GM21515 (cell line): ENCODE measurements around the gene DAP.
"Not testable (repeated sequence)": the region's sequence is repeated elsewhere in the genome, so short reads cannot be mapped to it uniquely, and the experiment has no call there.

Experiments used
- ATAC-seq: cut with Tn5 transposase; IDR thresholded peaks from one replicate; pipeline ENCODE4 v1.9.1; 2021; ENCODE audit not compliant: unreplicated experiment

The DAP gene

DNA sequence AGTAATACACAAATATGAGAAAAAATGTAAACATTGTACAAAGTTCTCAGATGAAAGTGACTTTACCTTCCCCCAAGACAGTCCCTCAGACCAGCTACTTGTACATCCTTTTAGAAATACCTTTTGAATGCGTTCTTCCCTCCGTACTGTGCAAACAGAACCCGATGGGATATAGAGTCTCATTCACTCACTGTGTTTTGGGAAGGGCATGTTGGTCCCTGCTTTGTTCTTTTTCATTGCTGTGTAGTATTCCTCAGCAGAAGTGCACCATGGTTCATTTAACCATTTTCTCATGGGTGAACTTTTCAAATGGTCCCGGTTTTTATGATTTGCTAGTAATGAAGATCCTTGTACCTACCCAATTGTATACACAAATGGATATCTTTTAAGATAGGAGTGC, 102.8 kb downstream of the DAP start:
- ATAC-seq: no peak

DNA sequence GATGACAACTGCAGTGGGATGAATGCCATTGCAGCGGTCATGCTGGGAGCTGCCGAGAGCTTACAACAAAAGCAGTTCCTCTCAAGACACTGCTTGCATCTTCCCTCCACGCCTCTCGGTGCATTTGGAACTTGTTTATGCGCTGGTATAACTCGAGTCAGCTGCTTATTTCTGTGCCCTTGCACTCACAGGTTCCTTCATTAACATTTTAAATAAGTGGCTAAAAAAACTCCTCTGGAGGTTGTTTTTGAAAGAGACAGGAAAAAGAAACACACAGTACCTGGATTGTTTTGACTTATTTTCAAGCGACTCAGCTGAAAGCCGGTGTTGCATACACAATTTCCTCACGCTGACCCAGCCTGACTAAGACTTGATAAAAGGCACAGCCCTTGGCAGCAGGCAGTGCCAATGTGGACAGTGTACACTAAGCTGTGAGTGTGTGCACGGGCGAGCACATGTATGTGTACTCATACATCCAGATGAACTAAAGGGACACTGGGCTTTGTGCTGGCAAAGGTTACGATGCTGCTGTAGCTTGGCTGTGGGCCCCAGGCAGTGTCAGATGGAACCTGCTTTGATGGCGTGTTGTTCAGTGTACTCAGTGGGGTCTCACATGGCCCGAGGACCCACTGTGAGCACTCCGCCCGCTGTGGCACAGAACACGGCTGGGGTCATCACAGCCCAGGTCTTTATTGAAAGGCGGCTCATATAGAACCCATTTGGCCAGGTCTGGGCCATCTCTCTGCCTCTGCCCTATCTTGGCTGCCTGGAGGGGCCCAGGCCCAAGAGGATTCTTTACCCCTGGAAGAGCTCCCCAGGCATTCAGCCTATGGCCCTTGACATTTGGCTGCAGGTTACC, 104.8 kb downstream of the DAP start:
- ATAC-seq: no peak

DNA sequence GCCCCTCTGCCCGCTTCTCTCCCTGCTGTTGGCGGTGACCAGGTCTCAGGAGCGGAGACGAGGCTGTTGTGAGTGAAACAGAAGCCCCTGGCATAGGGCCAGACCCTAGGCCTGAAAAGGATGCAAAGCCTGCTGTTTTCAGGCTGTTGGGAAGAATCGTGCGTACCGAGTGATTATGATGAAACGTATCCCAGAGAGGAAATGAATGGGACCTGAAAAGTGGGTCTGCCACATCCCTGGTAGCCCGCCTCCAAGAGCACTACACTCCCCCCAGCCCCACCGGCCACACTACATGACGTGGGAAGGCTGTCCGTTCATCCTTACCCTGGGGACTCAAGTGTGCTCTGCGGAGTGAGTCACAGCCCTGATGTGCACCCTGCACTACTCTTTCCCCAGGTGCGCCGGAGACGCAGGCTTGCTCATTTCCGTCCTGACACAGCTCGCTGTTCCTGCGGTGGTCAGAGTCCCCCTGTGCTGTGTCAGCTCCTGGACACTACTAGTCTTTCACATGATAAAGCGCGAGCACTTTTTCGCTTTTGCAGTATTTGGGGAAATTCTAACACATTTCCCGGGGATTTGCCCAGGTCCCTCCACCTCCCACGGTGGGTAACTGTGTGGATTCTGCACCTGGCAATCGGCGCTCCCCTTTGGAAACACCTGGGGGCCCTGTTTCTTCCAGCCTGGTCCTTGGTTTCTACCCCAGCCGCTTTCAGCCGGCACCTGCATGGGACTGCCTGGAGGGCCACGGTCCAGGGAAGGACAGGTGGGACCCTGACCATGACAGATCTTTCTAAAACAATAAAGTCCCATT, 105.7 kb downstream of the DAP start:
- peak; percentile 87 for ATAC-seq

DNA sequence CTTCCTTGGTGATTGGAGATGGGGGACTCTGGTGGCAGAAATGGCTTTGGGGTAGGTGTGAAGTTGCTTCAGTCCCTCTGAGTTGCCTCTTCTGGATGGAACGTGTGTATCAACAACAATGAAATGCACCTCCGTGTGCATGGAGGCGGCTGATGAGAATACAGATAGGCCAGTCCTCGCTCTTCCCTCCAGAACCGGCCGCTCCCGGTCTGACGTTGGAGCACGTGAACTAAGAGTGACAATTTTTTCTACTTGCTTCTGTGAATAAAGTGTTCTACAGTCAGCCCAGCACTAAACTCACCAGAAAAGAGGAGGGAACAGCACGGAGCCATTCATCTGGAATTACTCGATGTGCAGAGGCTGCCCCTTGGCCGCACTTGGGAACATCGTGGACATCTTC, 106.5 kb downstream of the DAP start:
- no peak for ATAC-seq

DNA sequence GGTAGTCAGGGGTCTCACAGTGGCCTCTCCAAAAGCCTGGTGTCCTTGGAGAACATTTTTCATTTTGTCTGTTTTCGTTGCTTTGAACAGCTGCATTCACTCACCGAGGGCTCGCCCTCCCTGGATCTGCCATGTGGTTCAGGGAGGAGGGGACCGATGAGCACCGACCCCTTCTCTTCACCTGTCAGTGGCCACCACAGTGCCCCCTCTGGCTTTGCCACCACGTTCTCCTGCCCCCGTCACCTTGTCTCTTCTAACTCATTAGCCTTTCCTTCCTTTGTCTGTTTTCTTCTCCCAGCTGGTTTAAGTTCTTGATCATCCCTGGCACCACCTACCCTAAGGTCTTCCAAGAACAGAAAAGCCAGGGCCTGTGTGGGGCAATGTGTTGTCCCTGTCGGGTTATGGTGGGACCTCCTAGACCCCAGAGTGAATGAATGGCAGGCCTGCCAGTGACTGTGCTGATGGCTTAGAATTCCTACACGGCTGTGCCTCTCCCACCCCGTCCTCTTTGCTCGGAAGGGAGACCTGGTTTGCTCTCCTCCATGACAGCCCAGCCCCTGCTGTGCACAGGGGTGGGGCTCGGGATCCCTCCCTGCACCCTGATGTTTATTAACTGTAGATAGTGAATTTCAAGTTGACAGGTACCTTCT, 107.2 kb downstream of the DAP start:
- ATAC-seq: no peak

DNA sequence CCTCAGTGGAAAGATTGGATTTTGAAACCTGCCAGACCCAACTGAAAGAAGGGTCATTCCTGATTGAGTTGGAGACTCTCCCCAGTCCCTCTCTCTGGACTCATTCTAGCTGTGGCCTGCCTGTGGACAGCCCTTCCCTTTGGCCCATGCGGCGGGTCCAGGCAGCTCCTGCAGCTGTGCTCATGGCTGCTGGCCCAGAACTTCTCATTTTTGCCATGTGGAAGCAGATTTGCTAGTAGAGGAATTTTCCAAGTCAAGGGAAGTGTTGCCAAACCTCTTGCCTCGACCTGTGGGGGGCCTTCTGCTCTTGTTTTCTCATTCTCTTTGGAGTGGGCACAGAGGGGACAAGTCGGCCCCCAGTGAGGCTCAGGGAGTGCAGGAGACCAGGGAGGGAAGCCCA, 108.0 kb downstream of the DAP start:
- no peak for ATAC-seq

DNA sequence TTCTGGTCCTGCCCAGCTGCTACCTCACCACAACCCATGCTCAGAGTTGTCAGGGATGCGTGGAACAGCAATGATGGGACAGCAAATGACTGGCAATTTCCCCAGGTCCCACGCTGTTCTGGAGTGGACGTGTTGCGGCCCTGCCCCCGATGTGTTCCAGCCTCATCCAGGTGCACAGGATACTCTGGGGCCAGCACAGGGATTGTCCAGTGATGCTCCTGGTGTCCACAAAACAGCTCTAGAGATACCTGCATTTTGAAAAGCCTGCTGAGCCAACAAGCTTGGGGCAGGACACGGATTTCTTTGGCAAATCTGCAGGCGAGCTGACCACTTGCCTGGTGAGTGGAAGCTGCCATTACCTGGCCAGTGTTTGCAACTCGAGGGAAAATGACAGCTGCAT, 108.4 kb downstream of the DAP start:
- ATAC-seq: no peak

DNA sequence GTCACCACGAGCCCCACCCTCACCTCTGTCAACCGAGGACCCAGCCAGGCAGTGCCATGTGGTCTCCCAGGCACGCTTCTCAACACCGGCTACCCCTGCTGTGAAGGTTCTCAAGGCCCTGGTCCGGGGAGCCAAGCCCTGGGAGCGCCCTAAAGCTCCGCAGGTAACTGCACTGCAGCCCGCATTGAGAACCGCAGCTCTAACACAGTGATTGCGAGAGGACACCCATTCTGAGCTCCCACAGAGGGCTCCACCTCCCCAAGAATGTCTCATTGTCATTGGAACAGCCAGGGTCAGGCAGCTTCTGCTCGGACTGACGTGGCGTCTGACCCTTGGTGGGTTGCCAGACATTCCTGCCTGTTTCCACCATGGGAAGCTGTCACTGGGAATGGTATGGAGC, 108.9 kb downstream of the DAP start:
- no peak for ATAC-seq

DNA sequence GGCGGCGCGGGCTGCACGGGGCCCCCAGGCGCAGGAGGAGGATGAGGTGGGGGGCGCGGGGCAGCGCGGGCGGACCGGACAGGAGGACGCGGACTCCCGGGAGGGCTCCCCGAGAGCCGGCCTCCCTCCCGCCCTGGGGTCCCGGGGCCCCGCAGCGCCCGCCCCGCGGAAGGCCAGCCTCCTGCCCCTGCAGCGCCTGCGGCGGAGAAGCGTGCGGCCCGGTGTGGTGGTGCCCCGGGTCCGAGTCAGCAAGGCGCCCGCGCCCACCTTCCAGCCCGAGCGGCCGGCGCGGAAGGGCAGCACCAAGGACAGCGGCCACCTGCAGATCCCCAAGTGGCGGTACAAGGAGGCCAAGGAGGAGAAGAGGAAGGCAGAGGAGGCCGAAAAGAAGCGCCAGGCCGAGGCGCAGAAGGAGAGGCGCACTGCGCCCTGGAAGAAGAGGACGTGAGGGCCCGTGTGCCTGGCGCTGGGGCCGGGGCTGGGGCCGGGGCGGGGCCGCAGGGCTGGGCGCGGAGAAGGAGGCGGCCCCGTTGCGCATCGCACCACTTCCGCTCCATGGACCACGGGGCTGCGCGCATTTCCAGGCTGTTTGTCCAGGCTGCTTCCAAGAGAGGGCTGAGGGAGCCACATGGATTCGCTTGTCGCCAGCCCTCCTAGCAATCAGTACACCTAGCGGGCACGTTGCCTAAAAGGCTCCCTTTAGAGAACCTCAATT, 111.2 kb downstream of the DAP start:
- ATAC-seq: no peak

DNA sequence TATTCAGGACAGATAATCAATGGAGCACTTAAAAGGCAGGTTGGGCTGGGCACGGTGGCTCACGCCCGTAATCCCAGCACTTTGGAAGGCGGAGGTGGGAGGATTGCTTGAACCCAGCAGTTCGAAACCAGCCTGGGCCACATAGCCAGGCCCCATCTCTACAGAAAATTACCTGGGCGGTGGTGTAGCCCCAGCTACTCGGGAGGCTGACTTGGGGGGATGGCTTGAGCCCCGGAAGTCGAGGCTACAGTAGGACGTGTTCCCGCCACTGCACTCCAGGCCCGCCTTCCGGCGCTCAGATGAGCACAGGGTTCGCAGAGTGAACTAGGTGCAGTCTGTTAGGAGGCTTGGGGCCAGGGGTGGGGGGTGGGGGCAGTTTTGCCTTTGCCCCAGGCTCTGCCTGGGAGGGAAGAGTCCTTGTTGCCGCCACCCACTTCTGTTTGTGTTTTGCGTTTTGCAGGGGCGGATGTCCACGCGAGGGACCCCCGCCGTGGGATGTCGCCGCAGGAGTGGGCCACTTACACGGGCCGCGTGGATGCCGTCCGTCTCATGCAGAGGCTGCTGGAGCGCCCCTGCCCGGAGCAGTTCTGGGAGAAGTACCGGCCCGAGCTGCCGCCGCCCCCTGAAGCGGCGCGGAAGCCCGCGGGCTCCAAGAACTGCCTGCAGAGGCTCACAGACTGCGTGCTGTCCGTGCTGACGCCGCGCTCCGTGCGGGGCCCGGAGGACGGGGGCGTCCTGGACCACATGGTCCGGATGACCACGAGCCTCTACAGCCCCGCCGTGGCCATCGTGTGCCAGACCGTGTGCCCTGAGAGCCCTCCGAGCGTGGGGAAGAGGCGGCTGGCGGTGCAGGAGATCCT, 112.0 kb downstream of the DAP start:
- ATAC-seq: no peak

DNA sequence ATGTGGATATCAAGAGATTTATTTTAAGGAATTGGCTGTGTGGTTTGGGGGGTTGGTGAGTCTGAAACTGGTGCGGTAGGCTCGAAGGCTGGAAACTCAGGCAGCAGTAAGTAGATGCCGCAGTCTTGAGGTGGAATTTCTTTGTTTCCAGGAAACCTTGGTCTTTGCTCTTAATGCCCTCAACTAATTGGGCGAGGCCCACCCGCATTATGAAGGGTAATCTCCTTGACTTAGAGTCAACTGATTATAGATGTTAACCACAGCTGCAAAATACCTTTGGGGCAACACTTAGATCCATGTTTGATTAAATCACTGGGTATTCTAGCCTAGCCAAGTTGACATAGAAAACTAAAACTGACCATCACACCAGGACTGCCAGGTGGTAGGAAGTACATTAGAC, 113.4 kb downstream of the DAP start:
- ATAC-seq: no peak

DNA sequence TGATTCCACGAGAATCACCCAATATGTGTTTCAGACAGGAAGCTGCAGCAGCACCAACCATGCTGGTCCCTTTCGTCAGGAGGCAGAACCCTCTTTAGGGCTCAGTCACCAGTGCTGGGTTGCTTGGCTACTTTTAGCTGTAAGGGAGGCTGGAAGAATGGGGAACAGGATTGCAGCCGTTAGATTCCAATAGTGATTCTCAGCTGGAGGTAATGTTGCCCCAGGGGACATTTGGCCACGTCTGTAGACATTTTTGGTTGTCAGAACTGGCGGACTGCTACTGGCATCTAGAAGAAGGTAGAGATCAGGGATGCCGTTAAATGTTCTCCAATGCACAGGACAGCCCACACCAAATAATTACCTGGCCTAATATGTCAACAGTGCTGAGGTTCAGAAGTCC, 115.4 kb downstream of the DAP start:
- no peak for ATAC-seq

DNA sequence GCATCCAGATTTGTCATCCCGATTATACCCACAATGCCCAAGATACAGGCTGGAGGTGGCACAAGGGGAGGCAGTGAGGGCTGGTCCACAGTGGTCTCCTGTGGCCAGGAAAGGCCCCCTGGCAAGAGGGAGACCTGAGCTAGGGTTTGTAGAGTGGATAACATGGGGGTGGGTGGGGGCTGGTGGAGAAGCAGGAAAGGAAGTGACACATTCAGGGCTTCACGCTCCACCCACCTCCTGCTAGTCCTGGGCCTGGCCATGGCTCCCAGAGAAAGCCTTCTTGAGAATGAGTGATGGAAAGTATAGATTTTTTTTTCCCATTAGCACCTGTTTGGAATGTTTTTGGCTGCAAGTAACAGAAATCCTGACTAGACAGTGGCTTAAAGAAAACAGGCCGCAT, 115.9 kb downstream of the DAP start:
- ATAC-seq: no peak

DNA sequence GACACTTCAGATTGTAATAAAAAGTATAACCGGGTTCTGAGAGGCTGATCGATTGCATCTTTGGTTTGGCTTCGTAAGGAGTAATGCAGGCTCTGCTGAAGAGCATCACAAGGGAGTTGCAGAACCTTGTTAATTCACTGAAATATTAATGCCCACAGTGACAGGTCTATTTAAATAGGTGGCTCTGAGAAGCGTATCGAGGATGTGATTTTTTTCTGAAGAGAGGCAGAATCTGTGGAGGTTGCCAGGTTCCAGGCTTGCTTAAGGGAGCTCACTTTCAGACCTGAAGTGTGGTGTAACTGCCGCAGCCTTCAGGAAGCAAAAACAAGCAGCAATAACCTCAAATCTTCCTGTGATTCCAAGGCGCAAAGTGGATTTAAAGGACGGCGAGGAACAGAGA, 116.8 kb downstream of the DAP start:
- ATAC-seq: no peak

DNA sequence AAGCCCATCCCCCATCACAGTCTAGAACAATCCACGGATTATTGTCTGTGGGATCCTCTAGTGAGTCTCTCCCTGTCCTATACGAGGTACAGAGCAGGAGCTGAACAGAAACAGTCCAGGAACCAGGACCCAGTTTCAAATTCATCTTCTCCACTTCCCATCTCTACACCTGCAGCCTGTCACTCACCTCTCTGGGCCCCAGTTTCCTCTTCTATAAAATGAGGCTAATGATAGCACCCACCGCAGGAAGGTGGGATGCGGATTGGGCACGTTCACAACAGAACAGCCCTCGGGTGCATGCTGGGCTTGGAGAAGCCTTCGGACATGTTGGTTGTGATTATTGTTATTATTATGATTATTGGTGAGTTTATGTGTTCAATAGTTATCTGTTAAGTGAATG, 118.7 kb downstream of the DAP start:
- no peak for ATAC-seq

DNA sequence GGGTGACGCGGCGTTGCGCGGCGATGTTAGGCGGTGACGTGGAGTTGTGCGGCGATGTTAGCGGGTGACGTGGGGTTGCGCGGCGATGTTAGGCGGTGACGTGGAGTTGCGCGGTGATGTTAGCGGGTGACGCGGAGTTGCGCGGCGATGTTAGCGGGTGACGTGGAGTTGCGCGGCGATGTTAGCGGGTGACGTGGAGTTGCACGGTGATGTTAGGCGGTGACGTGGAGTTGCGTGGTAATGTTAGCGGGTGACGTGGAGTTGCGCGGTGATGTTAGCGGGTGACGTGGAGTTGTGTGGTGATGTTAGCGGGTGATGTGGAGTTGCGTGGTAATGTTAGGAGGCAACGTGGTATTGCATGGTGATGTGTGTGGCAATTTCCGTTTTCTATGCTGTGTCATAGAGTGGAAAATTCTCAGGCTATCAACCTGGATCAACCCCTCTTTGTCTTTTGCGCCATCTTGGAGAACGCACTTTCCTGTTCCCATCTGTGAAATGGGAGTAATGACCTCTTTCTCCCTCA, 121.1 kb downstream of the DAP start:
- ATAC-seq: no peak

DNA sequence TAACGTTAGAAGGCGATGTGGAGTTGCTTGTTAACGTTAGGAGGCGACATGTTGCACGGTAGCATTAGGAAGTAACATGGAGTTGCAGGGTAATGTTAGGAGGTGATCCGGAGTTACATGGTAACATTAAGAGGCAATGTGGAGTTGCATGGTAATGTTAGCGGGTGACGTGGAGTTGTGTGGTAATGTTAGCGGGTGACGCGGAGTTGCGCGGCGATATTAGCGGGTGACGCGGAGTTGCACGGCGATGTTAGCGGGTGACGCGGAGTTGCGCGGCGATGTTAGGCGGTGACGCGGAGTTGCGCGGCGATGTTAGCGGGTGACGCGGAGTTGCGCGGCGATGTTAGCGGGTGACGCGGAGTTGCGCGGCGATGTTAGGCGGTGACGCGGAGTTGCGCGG, 122.3 kb downstream of the DAP start:
- ATAC-seq: not testable (repeated sequence)

DNA sequence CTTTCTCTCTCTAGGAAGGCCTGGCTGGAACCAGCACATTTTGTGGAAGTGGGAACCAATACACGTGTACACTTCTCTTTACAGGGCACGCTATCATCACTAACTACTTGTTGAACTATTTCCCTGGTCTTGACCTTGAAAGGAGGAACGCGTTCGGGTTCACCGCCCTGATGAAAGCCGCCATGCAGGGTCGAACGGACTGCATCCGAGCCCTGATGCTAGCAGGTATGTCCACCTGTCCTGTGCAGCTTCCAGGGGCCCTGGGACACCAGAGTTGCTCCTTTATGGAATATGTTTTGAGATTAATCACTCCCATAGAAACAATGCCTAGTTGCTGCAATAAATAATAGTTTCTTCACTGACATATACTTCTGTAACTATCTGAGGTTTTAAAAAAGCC, 123.1 kb downstream of the DAP start:
- ATAC-seq: no peak

DNA sequence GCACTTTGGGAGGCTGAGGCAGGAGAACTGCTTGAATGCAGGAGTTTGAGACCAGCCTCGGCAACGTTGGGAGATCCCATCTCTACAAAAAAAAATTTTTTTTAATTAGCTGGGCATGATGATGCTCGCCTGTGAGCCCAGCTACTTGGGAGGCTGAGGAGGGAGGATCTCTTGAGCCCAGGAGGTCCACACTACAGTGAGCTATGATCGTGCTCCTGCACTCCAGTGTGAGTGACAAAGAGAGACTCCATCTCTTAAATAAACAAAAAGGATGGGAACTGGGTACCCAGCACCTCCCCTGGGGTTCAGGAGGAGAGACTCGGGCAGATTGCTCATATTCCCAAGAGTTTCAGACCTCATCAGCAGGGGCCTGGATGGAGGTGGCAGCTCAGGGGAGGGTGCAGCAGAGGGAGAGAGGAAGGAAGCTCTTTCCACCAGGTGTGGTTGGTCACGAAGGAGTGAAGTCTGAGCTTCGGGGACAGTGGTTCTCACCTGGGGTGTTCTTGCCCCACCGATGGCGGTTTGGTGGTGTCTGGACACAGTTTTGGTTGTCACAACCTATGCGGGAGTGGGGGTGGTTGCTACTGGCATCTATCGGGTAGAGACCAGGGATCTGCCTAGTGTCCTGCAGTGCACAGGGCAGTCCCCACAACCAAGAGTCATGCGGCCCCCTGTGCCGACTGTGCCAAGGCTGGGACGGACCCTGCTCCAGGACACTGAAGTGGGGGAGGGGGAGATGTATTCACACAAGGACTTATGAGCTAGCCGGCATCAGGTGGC, 124.5 kb downstream of the DAP start:
- no peak for ATAC-seq
